NK-92 treated with Interleukin-12 subunit alpha and Interleukin-12 subunit beta, amount 100 ng/mL, for 24 hours (cell line): ENCODE results near the gene RGS4.

Experiments
- DNase-seq: peaks from one replicate; lab custom pipeline; 2025; lab: John Stamatoyannopoulos, UW

Gene RGS4

GRCh38 chr1:163102590-163102989 lies 33.4 kb downstream of the RGS4 start:
- no peak for DNase-seq

GRCh38 chr1:163104385-163105099 lies 35.4 kb downstream of the RGS4 start:
- DNase-seq: no peak

- DNase-seq: no peak
These were observed 37.3 kb downstream of the RGS4 start for GRCh38 chr1:163106364-163106987.

GRCh38 chr1:163107655-163108054 lies 38.5 kb downstream of the RGS4 start:
- no peak for DNase-seq

GRCh38 chr1:163115887-163116286 lies 46.7 kb downstream of the RGS4 start:
- DNase-seq: no peak

GRCh38 chr1:163119707-163120106 lies 50.5 kb downstream of the RGS4 start:
- DNase-seq: no peak

GRCh38 chr1:163120372-163120771 lies 51.2 kb downstream of the RGS4 start:
- DNase-seq: no peak

GRCh38 chr1:163124812-163125211 lies 55.7 kb downstream of the RGS4 start:
- no peak for DNase-seq
